ENCODE data around the gene FBXW4. TPM values are rescaled to one million over a fixed set of nuclear protein-coding genes. Genes with fewer than 3 reads are reported as not detected.

Gene FBXW4
- total and polyA plus RNA-seq, 9 of the 15 experiments (the other 6 are each of a cell fraction or from before 2014, with no cell fraction given) = 1.0 to 10.6 (median 5.4) TPM

DNA sequence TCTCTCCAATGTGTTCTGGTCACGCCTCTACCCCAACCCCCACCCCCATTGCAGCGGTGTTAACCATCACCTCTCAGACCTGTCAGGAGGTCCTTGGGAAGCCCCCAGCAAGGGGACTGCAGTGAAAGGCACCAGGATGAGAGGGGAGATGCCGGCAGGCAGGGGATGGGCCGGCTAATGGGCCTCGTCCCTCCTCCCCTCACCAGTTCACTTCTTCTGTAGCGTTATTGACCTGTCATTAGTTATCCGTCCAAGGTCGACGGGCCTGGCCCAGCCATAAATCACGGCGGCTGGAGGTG is 125.7 kb downstream of the FBXW4 start:
- no peak overlapping the region for H3K27ac ChIP-seq (ENCODE audit: extremely low read depth, low read depth, low read length)
- no peak for DNase-seq (ENCODE audit: extremely low read depth in 1 of 4, low spot score in 3 of 4)
- H3K27me3 ChIP-seq (ENCODE audit: control insufficient read depth in 2 of 2, insufficient read depth in 2 of 2, low read length in 2 of 2) = no peaks in the 10 kb centered on the region
- H3K36me3 ChIP-seq (ENCODE audit: control insufficient read depth, insufficient read depth, low read length) = no peaks in the 10 kb centered on the region
- BruUV-seq (replicated peaks) = no TSS peak
- H3K9ac ChIP-seq (ENCODE audit: insufficient read depth in 1 of 2, low read depth in 2 of 2, low read length in 2 of 2) = no peak overlapping the region
- no peaks in the 10 kb centered on the region; the same call in 1 of the 2 replicates for H3K9me3 ChIP-seq (replicated peaks; ENCODE audit: control insufficient read depth, insufficient read depth, low read depth, low read length)
- no peaks in the 10 kb centered on the region for H3K9me1 ChIP-seq (ENCODE audit: control insufficient read depth, insufficient read depth, low read length)
- no peak for ATAC-seq
- no peaks in the 10 kb centered on the region for H3K79me2 ChIP-seq (ENCODE audit: control insufficient read depth, insufficient read depth, low read length)
- FAIRE-seq = no peak
- peak overlapping the region; percentile 88; the same call in 1 of the 2 replicates for H3K4me2 ChIP-seq (ENCODE audit: insufficient read depth, low read length)
- ChIA-PET CTCF (ENCODE audit: low intra/inter-chr PET ratio) (interaction anchor here (1.8 kb wide), 1 partner anchor 355 kb away, joined by 8 read pairs; no protein-coding TSS in a partner anchor), POLR2A (no interaction called here)
- 14% methylated on average over 10 of the region's 11 CpGs for WGBS (ENCODE audit: insufficient coverage, low coverage, missing lambda C conversion rate)
- H2AFZ ChIP-seq (ENCODE audit: low read depth, low read length) = 0 out of 2 replicates have a peak overlapping the region, but pooled peaks have one; percentile 90
- TF ChIP-seq, protein P1, sequence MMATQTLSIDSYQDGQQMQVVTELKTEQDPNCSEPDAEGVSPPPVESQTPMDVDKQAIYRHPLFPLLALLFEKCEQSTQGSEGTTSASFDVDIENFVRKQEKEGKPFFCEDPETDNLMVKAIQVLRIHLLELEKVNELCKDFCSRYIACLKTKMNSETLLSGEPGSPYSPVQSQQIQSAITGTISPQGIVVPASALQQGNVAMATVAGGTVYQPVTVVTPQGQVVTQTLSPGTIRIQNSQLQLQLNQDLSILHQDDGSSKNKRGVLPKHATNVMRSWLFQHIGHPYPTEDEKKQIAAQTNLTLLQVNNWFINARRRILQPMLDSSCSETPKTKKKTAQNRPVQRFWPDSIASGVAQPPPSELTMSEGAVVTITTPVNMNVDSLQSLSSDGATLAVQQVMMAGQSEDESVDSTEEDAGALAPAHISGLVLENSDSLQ (IDR thresholded peaks at IDR 0.05) = 0 out of 2 replicates have a peak, but pooled peaks have one; percentile 23
- TF ChIP-seq ATF7 (IDR thresholded peaks at IDR 0.05) (no peak), MEIS2 (IDR thresholded peaks at IDR 0.05; ENCODE audit: partially characterized antibody) (peak; percentile 32), ZNF133 (CRISPR knock-in tag; IDR thresholded peaks at IDR 0.05) (no peak)
- H3K4me3 ChIP-seq = no peak overlapping the region
- H4K20me1 ChIP-seq (replicated peaks; ENCODE audit: control insufficient read depth, insufficient read depth, low read length) = no peaks in the 10 kb centered on the region
- in situ Hi-C loops (cut with MboI) (loop anchor here (5.0 kb wide), 1 partner anchor 267 kb away; no protein-coding TSS in a partner anchor), intact Hi-C loops (cut with micrococcal nuclease) (loop anchor here (5.0 kb wide), 1 partner anchor 357 kb away; no protein-coding TSS in a partner anchor)
- H3K4me1 ChIP-seq (replicated peaks in 1 of 2; ENCODE audit: control insufficient read depth in 2 of 2, insufficient read depth in 2 of 2, low read length in 2 of 2) = peaks cover 13 to 43% of the 10 kb centered on the region in 2 experiments; a peak in 4 of 5 replicates

Measured in K562 (cell line).